ENCODE measurements around the gene CCDC88C.
"Not testable (repeated sequence)": the region's sequence is repeated elsewhere in the genome, so short reads cannot be mapped to it uniquely, and the experiment has no call there.

CCDC88C gene
- total RNA-seq: 462 to 580 reads per million in 2 donors

GRCh38 chr14:91417120-91417982, at the start of gene CCDC88C:
TSS of gene CCDC88C (minus strand) at chr14:91417820. CDS start at chr14:91417690, 130 bp downstream.
- peak; percentile 63 to 88 (median 74) for DNase-seq

DNA sequence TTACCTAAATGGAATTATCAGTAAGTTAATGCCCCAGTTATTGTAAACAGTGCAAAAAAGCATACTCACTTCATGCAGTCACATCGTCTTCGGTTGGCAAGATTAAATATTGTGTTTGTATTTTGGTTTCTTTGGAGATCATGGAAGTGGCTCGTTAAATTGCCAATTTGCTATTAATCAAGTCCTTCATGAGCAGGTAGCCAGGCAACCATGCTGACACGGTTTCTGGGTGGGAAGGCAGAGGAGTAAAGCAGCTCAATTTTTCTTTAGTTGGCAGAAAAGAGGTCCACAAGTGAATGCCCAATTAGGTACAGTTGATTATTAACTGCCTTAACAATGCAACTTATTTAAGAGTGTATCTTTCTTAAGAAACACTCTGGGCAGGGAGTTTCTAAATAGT, 48.6 kb upstream of the CCDC88C start:
- DNase-seq: no peak

DNA sequence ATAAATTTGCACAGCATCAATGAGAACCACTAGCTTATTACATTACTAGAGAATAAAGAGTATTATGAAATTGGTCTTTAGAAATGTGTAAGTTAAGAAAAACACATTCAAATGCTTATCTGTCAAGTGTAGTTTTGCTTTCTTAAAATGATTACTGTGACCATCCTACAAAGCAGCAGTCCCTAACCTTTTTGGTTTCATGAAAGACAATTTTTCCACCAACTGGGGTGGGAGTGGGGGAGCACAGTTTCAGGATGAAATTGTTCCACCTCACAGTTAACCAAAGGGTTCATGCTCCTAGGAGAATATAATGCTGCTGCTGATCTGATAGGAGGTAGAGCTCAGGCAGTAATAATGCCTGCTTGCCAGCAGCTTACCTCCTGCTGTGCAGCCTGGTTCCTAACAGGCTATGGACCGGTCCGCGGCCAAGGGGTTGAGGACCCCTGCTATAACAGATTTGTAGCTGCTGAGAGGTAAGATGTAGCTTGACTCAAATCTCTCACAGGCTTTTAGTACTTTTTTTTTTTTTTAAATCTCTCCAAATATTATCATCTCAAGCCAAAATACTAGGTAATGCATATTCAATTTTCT, 47.1 kb upstream of the CCDC88C start:
- DNase-seq: no peak

DNA sequence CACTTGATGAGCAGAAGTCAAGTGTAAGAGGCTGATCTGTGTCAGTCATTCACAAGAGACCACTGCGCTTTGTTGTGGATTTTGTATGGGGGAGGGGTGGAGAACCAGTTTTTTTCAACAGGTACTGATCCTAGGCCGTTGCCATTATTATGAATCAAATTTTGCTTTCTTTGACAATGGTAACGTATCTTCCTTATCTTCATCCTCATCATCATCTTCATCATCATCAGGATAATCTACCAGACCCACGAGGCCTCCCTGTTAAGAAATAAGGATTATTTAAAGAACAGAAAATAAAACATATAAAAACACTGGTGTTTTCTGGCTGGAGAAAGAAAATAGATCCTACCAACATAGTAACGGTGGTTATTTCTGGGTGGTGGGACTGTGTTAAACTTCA, 41.0 kb upstream of the CCDC88C start:
- DNase-seq: no peak

- DNase-seq: no peak
Observed at GRCh38 chr14:91456283-91456682, 38.7 kb upstream of the CCDC88C start.

DNA sequence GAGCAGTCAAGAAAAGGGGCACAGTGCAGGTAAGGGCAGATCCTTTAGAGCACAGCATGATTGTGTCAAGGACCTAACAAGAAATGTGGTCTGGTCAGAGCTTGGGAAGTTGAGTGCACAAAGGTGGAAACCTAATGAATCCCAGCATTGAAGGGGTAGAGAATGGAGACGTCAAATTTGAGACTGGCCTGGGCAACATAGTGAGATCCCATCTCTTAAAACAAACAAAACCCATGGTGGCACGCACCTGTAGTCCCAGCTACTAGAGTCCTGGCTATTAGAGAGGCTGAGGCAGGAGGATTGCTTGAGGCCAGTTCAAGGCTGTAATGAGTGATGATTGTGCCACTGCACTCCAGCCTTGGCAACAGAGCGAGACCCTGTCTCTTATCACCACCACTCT, 37.0 kb upstream of the CCDC88C start:
- DNase-seq: no peak

DNA sequence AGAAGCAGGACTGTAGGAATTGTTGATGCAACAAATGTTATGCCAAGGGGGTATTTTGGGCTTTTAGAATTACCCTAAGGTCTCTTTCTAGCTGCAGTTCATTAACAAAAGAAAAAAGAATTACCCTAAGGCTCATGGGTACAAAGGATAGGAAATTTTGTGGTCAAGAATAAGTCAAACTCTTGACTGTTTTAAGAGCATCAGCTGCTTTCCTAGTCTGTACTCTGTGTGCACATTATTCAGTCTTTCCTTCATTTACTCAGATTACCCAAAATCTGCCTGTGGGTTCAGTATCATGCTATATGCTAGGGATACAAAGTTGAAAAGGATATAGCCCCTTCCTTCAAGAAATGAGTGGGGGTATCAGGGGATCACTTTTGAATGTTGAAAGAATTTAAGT, 36.5 kb upstream of the CCDC88C start:
- no peak for DNase-seq

GRCh38 chr14:91453744-91454143, 36.1 kb upstream of the CCDC88C start:
- no peak for DNase-seq

- no peak for DNase-seq
Observed at GRCh38 chr14:91444335-91445020, 26.9 kb upstream of the CCDC88C start.

GRCh38 chr14:91439345-91439744, 21.7 kb upstream of the CCDC88C start:
- DNase-seq: no peak

- DNase-seq: no peak
Observed at GRCh38 chr14:91438845-91439244, 21.2 kb upstream of the CCDC88C start.

- DNase-seq: not testable (repeated sequence)
Observed at GRCh38 chr14:91436266-91436665, 18.6 kb upstream of the CCDC88C start.

DNA sequence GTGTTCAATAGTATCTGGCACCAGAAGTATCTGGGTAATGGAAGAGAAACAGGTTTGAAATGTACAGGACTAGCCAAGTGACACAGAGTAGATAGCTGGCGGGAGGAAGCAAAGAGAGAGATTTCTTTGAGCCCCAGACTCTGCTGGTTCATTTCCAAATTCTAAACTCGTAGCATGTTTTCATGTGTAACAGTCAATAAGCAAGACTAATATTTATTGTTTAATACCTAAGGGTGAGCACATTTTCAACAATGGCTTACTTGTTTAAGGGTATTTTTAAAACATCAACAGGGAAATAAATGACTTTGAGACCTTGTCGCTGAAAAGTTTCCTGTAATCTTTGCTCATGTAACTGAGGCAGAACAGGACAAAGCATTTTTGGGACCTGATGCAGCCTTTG, 11.8 kb upstream of the CCDC88C start:
- no peak for DNase-seq

DNA sequence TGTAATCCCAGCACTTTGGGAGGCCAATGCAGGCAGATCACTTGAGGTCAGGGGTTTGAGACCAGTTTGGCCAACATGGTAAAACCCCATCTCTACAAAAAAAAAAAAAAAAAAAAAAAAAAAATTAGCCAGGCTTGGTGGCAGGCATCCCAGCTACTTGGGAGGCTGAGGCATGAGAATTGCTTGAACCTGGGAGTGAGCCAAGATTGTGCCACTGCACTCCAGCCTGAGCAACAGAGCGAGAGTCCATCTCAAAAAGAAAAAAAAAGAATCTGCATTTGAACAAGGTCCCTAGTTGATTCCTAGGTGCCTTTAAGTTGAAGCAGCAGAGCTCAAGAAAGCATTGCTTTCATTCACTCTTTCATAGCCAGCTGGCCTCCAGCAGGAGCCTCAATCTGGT, 11.3 kb upstream of the CCDC88C start:
- not testable (repeated sequence) for DNase-seq

DNA sequence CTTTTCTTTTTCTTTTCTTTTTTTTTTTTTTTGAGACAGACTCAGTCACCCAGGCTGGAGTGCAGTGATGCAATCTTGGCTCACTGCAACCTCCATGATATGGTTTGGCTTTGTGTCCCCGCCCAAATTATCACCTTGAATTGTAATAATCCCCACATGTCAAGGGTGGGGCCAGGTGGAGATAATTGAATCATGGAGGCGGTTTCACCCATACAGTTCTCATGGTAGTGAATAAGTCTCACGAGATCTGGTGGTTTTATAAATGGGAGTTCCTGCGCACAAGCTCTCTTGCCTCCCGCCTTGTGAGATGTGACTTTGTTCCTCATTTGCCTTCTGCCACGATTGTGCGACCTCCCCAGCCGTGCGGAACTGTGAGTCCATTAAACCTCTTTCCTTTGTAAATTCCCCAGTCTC, 7.9 kb upstream of the CCDC88C start:
- DNase-seq: not testable (repeated sequence)

GRCh38 chr14:91424813-91425530, 7.4 kb upstream of the CCDC88C start:
- DNase-seq: no peak

GRCh38 chr14:91420686-91421085, 3.1 kb upstream of the CCDC88C start:
- no peak for DNase-seq

DNA sequence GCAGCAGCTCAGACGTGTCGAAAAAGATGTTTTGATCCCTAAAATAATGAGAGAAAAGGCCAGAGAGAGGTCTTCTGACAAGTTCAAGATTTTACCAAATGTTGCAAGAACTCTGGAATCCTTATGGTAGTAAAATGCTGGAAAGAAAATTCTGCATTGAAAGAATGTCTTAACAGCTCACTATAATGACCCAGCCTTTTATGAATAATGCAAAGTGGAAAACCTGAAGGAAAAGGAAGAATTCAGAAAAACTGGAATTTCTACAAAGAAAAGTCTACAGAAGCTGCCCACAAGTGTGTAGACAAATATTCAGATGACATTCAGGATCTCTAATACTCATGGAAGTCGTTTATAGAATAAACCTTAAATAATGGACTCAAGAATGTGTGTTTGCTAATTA, 1.8 kb upstream of the CCDC88C start:
- no peak for DNase-seq

GRCh38 chr14:91419044-91419397, 1.4 kb upstream of the CCDC88C start:
- DNase-seq: peak in 2 of 5 experiments; percentile 70 to 77

- DNase-seq: peak; percentile 67 to 81 (median 75)
Observed at GRCh38 chr14:91418387-91419043, 895 bp upstream of the CCDC88C start.

GRCh38 chr14:91417983-91418386, 365 bp upstream of the CCDC88C start:
- DNase-seq: peak; percentile 46 to 91 (median 64)

DNA sequence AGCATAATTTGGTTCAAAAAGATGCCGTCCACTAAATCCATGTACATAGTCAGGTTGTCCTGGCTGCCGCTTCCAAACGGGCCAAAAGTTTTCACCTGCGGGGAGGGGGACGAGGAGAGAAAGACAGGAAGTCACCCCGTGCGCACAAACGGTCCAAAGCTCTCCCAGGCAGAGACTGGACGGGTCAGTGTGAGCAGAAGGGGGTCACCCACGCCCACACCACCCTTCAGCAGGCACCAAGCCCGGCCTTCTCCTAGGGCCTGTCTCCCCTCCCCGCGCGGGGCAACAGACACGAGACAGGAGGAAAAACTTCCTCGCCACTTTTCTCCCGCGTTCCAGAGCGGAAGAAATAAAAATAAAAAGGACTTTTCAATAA, 888 bp downstream of the CCDC88C start:
- DNase-seq: no peak
